Measurements from ENCODE around the gene TRMT44.

- TF ChIP-seq CTCF (optimal IDR thresholded peaks at IDR 0.05 in 1 of 3, IDR thresholded peaks at IDR 0.05 in 1 of 3, conservative IDR thresholded peaks at IDR 0.05 in 1 of 3; ENCODE audit: extremely low read depth in 1 of 3, insufficient read depth in 2 of 3, low read length in 3 of 3) (no peak), EZH2 (IDR thresholded peaks at IDR 0.05; ENCODE audit: low read length) (no peak)
Measured at GRCh38 chr4:8396762-8397406, 43.7 kb upstream of the TRMT44 start.
